ENCODE measurements around the gene GLYR1.

The GLYR1 gene

GRCh38 chr16:4776141-4776705, 70.9 kb downstream of the GLYR1 start:
- no peak overlapping the region for H2BK120ac ChIP-seq (ENCODE audit: insufficient read depth, low read length, poor library complexity)
- no peak overlapping the region for H3K4me3 ChIP-seq (ENCODE audit: low read depth, low read length)
- no peak overlapping the region for H2AK5ac ChIP-seq (ENCODE audit: low read length)
- H3K4me1 ChIP-seq (ENCODE audit: control insufficient read depth in 1 of 2, insufficient read depth in 2 of 2, low read length in 2 of 2), result peaks cover 0 to 2% of the 10 kb centered on the region in 2 experiments
- DNase-seq, result peak; percentile 73 to 83
- H3K14ac ChIP-seq (ENCODE audit: low read length), result no peak overlapping the region
- H3K27ac ChIP-seq (ENCODE audit: low read depth, low read length), result no peak overlapping the region
- no peaks in the 10 kb centered on the region for H3K79me2 ChIP-seq (ENCODE audit: control insufficient read depth, insufficient read depth, low read length, poor library complexity)
- H3K9me3 ChIP-seq (ENCODE audit: insufficient read depth, low read depth, low read length), result peaks cover 3% of the 10 kb centered on the region
- H3K4me2 ChIP-seq (ENCODE audit: low read length), result no peak overlapping the region
- H3K4ac ChIP-seq (ENCODE audit: low read depth, low read length), result no peak overlapping the region
- no peak overlapping the region for H4K91ac ChIP-seq (ENCODE audit: low read depth, low read length)
- no peak overlapping the region for H3K23ac ChIP-seq (ENCODE audit: low read length)
- H3K27me3 ChIP-seq (ENCODE audit: insufficient read depth, low read length), result no peaks in the 10 kb centered on the region
- no peaks in the 10 kb centered on the region for H3K36me3 ChIP-seq (ENCODE audit: control insufficient read depth in 1 of 2, insufficient read depth in 2 of 2, low read length in 2 of 2)
- H4K8ac ChIP-seq (ENCODE audit: low read depth, low read length), result no peak overlapping the region
- H4K12ac ChIP-seq (ENCODE audit: low read depth, low read length), result no peak overlapping the region
- no peak overlapping the region for H3K9ac ChIP-seq (ENCODE audit: low read length)
- H3K79me1 ChIP-seq (ENCODE audit: low read length), result no peaks in the 10 kb centered on the region
- H2BK5ac ChIP-seq (ENCODE audit: low read depth, low read length, poor library complexity), result no peak overlapping the region
- H2BK12ac ChIP-seq (ENCODE audit: low read length), result no peak overlapping the region
- no CpG with 5 or more reads among the region's 2 CpGs for WGBS (ENCODE audit: extremely low coverage, insufficient coverage, insufficient read length)
- H3K18ac ChIP-seq (ENCODE audit: low read length), result no peak overlapping the region
- no peak overlapping the region for H2AFZ ChIP-seq (ENCODE audit: insufficient read depth, low read length, poor library complexity)

- H4K8ac ChIP-seq (ENCODE audit: low read depth, low read length), result no peak overlapping the region
- no peaks in the 10 kb centered on the region for H3K27me3 ChIP-seq (ENCODE audit: insufficient read depth, low read length)
- H3K27ac ChIP-seq (ENCODE audit: low read depth, low read length), result no peak overlapping the region
- H3K23ac ChIP-seq (ENCODE audit: low read length), result no peak overlapping the region
- no peak overlapping the region for H2BK5ac ChIP-seq (ENCODE audit: low read depth, low read length, poor library complexity)
- H3K4me1 ChIP-seq (ENCODE audit: control insufficient read depth in 1 of 2, insufficient read depth in 2 of 2, low read length in 2 of 2), result peaks cover 0 to 2% of the 10 kb centered on the region in 2 experiments
- H3K18ac ChIP-seq (ENCODE audit: low read length), result no peak overlapping the region
- H2AK5ac ChIP-seq (ENCODE audit: low read length), result no peak overlapping the region
- no peak overlapping the region for H3K14ac ChIP-seq (ENCODE audit: low read length)
- peaks cover 3% of the 10 kb centered on the region for H3K9me3 ChIP-seq (ENCODE audit: insufficient read depth, low read depth, low read length)
- WGBS (ENCODE audit: extremely low coverage, insufficient coverage, insufficient read length), result no CpG with 5 or more reads among the region's 13 CpGs
- no peak overlapping the region for H3K4ac ChIP-seq (ENCODE audit: low read depth, low read length)
- no peak overlapping the region for H3K4me2 ChIP-seq (ENCODE audit: low read length)
- no peaks in the 10 kb centered on the region for H3K79me2 ChIP-seq (ENCODE audit: control insufficient read depth, insufficient read depth, low read length, poor library complexity)
- DNase-seq, result peak; percentile 51 to 63
- no peak overlapping the region for H2BK12ac ChIP-seq (ENCODE audit: low read length)
- H4K12ac ChIP-seq (ENCODE audit: low read depth, low read length), result no peak overlapping the region
- no peaks in the 10 kb centered on the region for H3K79me1 ChIP-seq (ENCODE audit: low read length)
- H2AFZ ChIP-seq (ENCODE audit: insufficient read depth, low read length, poor library complexity), result no peak overlapping the region
- H3K36me3 ChIP-seq (ENCODE audit: control insufficient read depth in 1 of 2, insufficient read depth in 2 of 2, low read length in 2 of 2), result no peaks in the 10 kb centered on the region
- H3K9ac ChIP-seq (ENCODE audit: low read length), result no peak overlapping the region
- H3K4me3 ChIP-seq (ENCODE audit: low read depth, low read length), result no peak overlapping the region
- H2BK120ac ChIP-seq (ENCODE audit: insufficient read depth, low read length, poor library complexity), result no peak overlapping the region
- H4K91ac ChIP-seq (ENCODE audit: low read depth, low read length), result no peak overlapping the region
Measured at GRCh38 chr16:4775005-4775404, 72.1 kb downstream of the GLYR1 start.

- H4K91ac ChIP-seq (ENCODE audit: low read depth, low read length), result no peak overlapping the region
- no CpG with 5 or more reads among the region's 5 CpGs for WGBS (ENCODE audit: extremely low coverage, insufficient coverage, insufficient read length)
- no peaks in the 10 kb centered on the region for H3K36me3 ChIP-seq (ENCODE audit: control insufficient read depth in 1 of 2, insufficient read depth in 2 of 2, low read length in 2 of 2)
- H2AK5ac ChIP-seq (ENCODE audit: low read length), result no peak overlapping the region
- no peak overlapping the region for H3K9ac ChIP-seq (ENCODE audit: low read length)
- no peak overlapping the region for H3K23ac ChIP-seq (ENCODE audit: low read length)
- no peak overlapping the region for H4K12ac ChIP-seq (ENCODE audit: low read depth, low read length)
- H2AFZ ChIP-seq (ENCODE audit: insufficient read depth, low read length, poor library complexity), result no peak overlapping the region
- H3K4me1 ChIP-seq (ENCODE audit: control insufficient read depth in 1 of 2, insufficient read depth in 2 of 2, low read length in 2 of 2), result peaks cover 4 to 7% of the 10 kb centered on the region in 2 experiments
- H3K14ac ChIP-seq (ENCODE audit: low read length), result no peak overlapping the region
- no peak overlapping the region for H2BK5ac ChIP-seq (ENCODE audit: low read depth, low read length, poor library complexity)
- no peak overlapping the region for H3K27ac ChIP-seq (ENCODE audit: low read depth, low read length)
- H3K79me1 ChIP-seq (ENCODE audit: low read length), result peaks cover 5% of the 10 kb centered on the region
- peaks cover 2% of the 10 kb centered on the region for H3K79me2 ChIP-seq (ENCODE audit: control insufficient read depth, insufficient read depth, low read length, poor library complexity)
- H3K18ac ChIP-seq (ENCODE audit: low read length), result no peak overlapping the region
- no peak overlapping the region for H3K4me3 ChIP-seq (ENCODE audit: low read depth, low read length)
- H4K8ac ChIP-seq (ENCODE audit: low read depth, low read length), result no peak overlapping the region
- no peak overlapping the region for H3K4me2 ChIP-seq (ENCODE audit: low read length)
- DNase-seq, result peak; percentile 59 to 69
- H3K4ac ChIP-seq (ENCODE audit: low read depth, low read length), result no peak overlapping the region
- no peaks in the 10 kb centered on the region for H3K9me3 ChIP-seq (ENCODE audit: insufficient read depth, low read depth, low read length)
- H2BK12ac ChIP-seq (ENCODE audit: low read length), result no peak overlapping the region
- no peaks in the 10 kb centered on the region for H3K27me3 ChIP-seq (ENCODE audit: insufficient read depth, low read length)
- no peak overlapping the region for H2BK120ac ChIP-seq (ENCODE audit: insufficient read depth, low read length, poor library complexity)
Measured at GRCh38 chr16:4772351-4772750, 74.7 kb downstream of the GLYR1 start.

DNA sequence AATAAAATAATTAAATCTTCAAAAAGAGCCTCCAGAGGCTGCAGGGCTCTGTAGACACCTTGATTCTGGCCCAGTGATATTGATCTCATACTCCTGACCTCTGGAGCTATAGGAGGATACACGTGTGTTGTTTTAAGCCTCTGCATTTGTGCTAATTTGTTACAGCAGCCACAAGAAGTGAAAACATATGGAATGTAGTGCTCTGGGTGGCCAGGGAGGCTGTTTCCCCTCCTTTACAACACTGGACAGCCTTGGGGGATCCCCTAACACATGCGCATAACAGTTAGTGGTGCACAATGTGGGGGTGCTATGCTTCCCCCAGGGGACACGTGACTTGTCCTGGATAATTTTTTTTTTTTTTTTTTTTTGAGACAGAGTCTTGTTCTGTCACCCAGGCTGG, 75.4 kb downstream of the GLYR1 start:
- no peak overlapping the region for H4K91ac ChIP-seq (ENCODE audit: low read depth, low read length)
- no peak overlapping the region for H3K18ac ChIP-seq (ENCODE audit: low read length)
- H3K9me3 ChIP-seq (ENCODE audit: insufficient read depth, low read depth, low read length), result peaks cover 2% of the 10 kb centered on the region
- H2BK120ac ChIP-seq (ENCODE audit: insufficient read depth, low read length, poor library complexity), result no peak overlapping the region
- H2AFZ ChIP-seq (ENCODE audit: insufficient read depth, low read length, poor library complexity), result no peak overlapping the region
- H3K4me1 ChIP-seq (ENCODE audit: control insufficient read depth in 1 of 2, insufficient read depth in 2 of 2, low read length in 2 of 2), result peaks cover 4 to 7% of the 10 kb centered on the region in 2 experiments
- no peak overlapping the region for H2BK5ac ChIP-seq (ENCODE audit: low read depth, low read length, poor library complexity)
- peaks cover 5% of the 10 kb centered on the region for H3K79me2 ChIP-seq (ENCODE audit: control insufficient read depth, insufficient read depth, low read length, poor library complexity)
- no peak overlapping the region for H2AK5ac ChIP-seq (ENCODE audit: low read length)
- H4K12ac ChIP-seq (ENCODE audit: low read depth, low read length), result no peak overlapping the region
- H3K14ac ChIP-seq (ENCODE audit: low read length), result no peak overlapping the region
- H3K9ac ChIP-seq (ENCODE audit: low read length), result no peak overlapping the region
- no peak overlapping the region for H3K4me2 ChIP-seq (ENCODE audit: low read length)
- H3K23ac ChIP-seq (ENCODE audit: low read length), result no peak overlapping the region
- H3K27me3 ChIP-seq (ENCODE audit: insufficient read depth, low read length), result no peaks in the 10 kb centered on the region
- H4K8ac ChIP-seq (ENCODE audit: low read depth, low read length), result no peak overlapping the region
- peaks cover 8% of the 10 kb centered on the region for H3K79me1 ChIP-seq (ENCODE audit: low read length)
- no CpG with 5 or more reads among the region's 3 CpGs for WGBS (ENCODE audit: extremely low coverage, insufficient coverage, insufficient read length)
- H3K4ac ChIP-seq (ENCODE audit: low read depth, low read length), result no peak overlapping the region
- no peak overlapping the region for H3K27ac ChIP-seq (ENCODE audit: low read depth, low read length)
- H2BK12ac ChIP-seq (ENCODE audit: low read length), result no peak overlapping the region
- DNase-seq, result no peak
- no peak overlapping the region for H3K4me3 ChIP-seq (ENCODE audit: low read depth, low read length)
- H3K36me3 ChIP-seq (ENCODE audit: control insufficient read depth in 1 of 2, insufficient read depth in 2 of 2, low read length in 2 of 2), result no peaks in the 10 kb centered on the region

Measured in trophoblast cell (in vitro differentiated cells and primary cell).